ENCODE results near the gene PDE8B. TPM values are rescaled to one million over a fixed set of nuclear protein-coding genes. Genes with fewer than 3 reads are reported as not detected.
"Not testable (repeated sequence)": the region's sequence is repeated elsewhere in the genome, so short reads cannot be mapped to it uniquely, and the experiment has no call there.

PDE8B gene
- total RNA-seq, 1 donor from 2014 or later: 5.3 TPM

DNA sequence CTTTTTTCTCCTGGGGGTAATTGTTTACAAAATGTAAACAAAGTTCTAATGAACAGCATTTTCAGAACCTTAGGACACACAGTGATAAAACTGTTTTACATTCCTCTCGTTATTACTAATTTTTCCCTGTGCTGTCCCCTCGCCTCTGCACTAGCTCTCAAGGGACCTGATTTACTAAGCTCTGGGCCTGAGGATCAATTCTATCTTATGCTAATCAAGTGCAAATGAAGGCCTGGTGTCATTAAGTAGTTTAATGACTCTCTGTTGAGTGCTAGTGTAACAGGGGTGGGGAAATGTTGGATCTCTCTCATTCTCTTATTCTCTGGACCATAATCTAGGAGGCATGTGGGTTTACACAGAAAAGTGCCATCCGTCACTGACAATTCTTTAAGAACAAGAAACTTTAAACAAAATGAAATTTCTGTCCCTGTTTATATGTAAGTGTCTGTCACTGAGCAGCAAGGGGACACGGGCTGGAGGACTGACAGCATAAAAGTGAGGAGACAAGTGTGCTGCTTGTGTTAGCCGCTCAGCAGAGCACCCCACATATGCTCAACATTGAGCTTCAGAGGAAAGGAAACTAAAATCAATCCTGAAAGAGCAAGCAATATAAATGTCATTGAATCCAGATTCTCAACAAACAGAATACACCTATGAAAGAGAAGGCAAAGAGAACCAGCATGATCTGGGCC, 166.3 kb downstream of the PDE8B start:
- H3K4me1 ChIP-seq: no peaks in the 10 kb centered on the region
- no peak for TF ChIP-seq CTCF (IDR thresholded peaks at IDR 0.05)

GRCh38 chr5:77379558-77380061, 169.1 kb downstream of the PDE8B start:
- no peak overlapping the region for H3K27ac ChIP-seq
- intact Hi-C loops (cut with DNase I): no loop called here
- no peak for DNase-seq
- no peaks in the 10 kb centered on the region for H3K36me3 ChIP-seq
- TF ChIP-seq CTCF (IDR thresholded peaks at IDR 0.05): no peak
- no peak for ATAC-seq
- no peaks in the 10 kb centered on the region for H3K4me1 ChIP-seq
- H3K27me3 ChIP-seq (ENCODE audit: low read depth): no peaks in the 10 kb centered on the region
- H3K9me3 ChIP-seq: no peaks in the 10 kb centered on the region
- no peak overlapping the region for H3K4me3 ChIP-seq

More for the DNA sequence above, 166.3 kb downstream of the PDE8B start:
- no peaks in the 10 kb centered on the region for H3K27me3 ChIP-seq (ENCODE audit: low read depth)
- H3K27ac ChIP-seq: no peak overlapping the region
- H3K4me3 ChIP-seq: no peak overlapping the region
- H3K9me3 ChIP-seq: no peaks in the 10 kb centered on the region
- no peaks in the 10 kb centered on the region for H3K36me3 ChIP-seq
- intact Hi-C loops (cut with DNase I): no loop called here
- no peak for DNase-seq
- no peak for ATAC-seq

GRCh38 chr5:77380636-77381035, 170.2 kb downstream of the PDE8B start:
- Histone ChIP-seq H3K4me1 (no peaks in the 10 kb centered on the region), H3K36me3 (no peaks in the 10 kb centered on the region), H3K4me3 (no peak overlapping the region), H3K27me3 (ENCODE audit: low read depth) (no peaks in the 10 kb centered on the region), H3K9me3 (no peaks in the 10 kb centered on the region), H3K27ac (no peak overlapping the region)
- intact Hi-C loops (cut with DNase I): no loop called here
- DNase-seq (no peak), ATAC-seq (no peak)
- TF ChIP-seq CTCF (IDR thresholded peaks at IDR 0.05): no peak

GRCh38 chr5:77383336-77383735, 172.9 kb downstream of the PDE8B start:
- H3K36me3 ChIP-seq; H3K27ac ChIP-seq; H3K4me1 ChIP-seq; H3K9me3 ChIP-seq; intact Hi-C loops (cut with DNase I); H3K27me3 ChIP-seq (ENCODE audit: low read depth); ATAC-seq; DNase-seq; H3K4me3 ChIP-seq: not testable (repeated sequence)

GRCh38 chr5:77386340-77386739, 175.9 kb downstream of the PDE8B start:
- H3K4me3 ChIP-seq; H3K27ac ChIP-seq; H3K27me3 ChIP-seq (ENCODE audit: low read depth); H3K9me3 ChIP-seq; intact Hi-C loops (cut with DNase I); ATAC-seq; H3K36me3 ChIP-seq; H3K4me1 ChIP-seq; DNase-seq: not testable (repeated sequence)

DNA sequence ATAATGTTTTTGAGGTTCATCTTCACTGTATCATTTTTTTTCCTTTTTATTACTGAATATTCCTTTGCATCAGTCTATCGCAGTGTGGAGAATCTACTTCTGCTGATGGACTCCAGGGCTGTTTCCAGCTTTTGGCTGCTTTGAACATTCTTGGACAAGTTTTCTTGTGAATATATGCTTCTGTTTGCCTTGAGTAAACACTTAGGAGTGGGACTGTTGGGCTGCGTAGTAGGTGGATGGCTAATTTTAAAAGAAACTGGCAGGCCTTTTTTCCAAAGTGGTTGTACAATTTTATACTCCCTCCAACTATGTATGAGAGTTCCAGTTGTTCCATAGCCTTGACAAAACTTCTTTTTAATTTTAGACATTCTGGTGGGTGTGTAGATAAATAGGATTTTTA, 179.3 kb downstream of the PDE8B start:
- ATAC-seq (peak; percentile 62 to 71), DNase-seq (no peak)
- Histone ChIP-seq H3K4me3 (no peak overlapping the region), H3K27ac (no peak overlapping the region), H3K27me3 (ENCODE audit: low read depth) (no peaks in the 10 kb centered on the region), H3K9me3 (no peaks in the 10 kb centered on the region), H3K36me3 (no peaks in the 10 kb centered on the region), H3K4me1 (no peaks in the 10 kb centered on the region)
- TF ChIP-seq CTCF (IDR thresholded peaks at IDR 0.05): no peak
- intact Hi-C loops (cut with DNase I): no loop called here

Measured in lower lobe of right lung (tissue), 2 donors.